Astrocyte of the cerebellum (primary cell): ENCODE results near the gene RAI1.
"Not testable (repeated sequence)": the region's sequence is repeated elsewhere in the genome, so short reads cannot be mapped to it uniquely, and the experiment has no call there.

Experiments used
- DNase-seq: peaks from one replicate; pipeline ENCODE4 v3.0.0-alpha.2; 2011; ENCODE audit warnings: low read depth
- H3K4me3 ChIP-seq: 2 replicates; pipeline ENCODE4 v1.5.1; 2011; ENCODE audit warnings: mild to moderate bottlenecking, low read depth, low read length, moderate library complexity
- in situ Hi-C: cut with HindIII; loops from 2 replicates; pipeline ENCODE4 v1.10.0; 2017; ENCODE audit warnings: low sequenced_read_pairs
- TF ChIP-seq, protein P1 (sequence below): IDR thresholded peaks from 2 replicates; pipeline ENCODE4 v1.5.1; 2012; ENCODE audit warnings: low read length, low read depth, moderate library complexity, mild to moderate bottlenecking; ENCODE audit errors: missing control alignments

Gene RAI1

DNA sequence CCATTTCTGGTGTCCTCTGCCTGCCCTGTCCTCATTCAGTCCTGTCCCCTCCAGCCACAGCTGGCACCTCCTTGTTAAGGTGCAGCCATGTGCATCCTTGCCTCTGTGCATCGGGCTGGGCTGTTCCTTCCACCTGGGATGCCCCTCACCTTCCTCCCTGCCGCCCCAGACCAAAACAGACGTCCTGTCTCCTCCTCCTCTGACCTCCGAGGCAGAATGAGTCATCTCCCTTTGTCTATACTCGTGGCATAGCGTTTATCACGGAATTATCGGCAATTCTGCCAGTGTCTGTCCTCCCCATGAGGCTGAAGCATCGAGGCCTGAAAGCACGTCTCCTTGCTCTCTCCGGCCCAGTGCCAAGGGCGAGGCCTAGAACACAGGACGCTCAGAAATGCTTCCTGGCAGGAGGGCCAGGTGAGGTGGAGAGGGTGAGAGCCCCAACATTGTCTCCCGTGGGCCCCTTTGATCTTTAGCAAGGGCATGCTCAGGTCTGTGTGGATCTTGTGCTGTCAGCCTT, 4.6 kb downstream of the RAI1 start:
- no peak for DNase-seq
- no peak overlapping the region for H3K4me3 ChIP-seq
- in situ Hi-C loops: no loop called here
- TF ChIP-seq, protein P1, sequence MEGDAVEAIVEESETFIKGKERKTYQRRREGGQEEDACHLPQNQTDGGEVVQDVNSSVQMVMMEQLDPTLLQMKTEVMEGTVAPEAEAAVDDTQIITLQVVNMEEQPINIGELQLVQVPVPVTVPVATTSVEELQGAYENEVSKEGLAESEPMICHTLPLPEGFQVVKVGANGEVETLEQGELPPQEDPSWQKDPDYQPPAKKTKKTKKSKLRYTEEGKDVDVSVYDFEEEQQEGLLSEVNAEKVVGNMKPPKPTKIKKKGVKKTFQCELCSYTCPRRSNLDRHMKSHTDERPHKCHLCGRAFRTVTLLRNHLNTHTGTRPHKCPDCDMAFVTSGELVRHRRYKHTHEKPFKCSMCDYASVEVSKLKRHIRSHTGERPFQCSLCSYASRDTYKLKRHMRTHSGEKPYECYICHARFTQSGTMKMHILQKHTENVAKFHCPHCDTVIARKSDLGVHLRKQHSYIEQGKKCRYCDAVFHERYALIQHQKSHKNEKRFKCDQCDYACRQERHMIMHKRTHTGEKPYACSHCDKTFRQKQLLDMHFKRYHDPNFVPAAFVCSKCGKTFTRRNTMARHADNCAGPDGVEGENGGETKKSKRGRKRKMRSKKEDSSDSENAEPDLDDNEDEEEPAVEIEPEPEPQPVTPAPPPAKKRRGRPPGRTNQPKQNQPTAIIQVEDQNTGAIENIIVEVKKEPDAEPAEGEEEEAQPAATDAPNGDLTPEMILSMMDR: no peak

DNA sequence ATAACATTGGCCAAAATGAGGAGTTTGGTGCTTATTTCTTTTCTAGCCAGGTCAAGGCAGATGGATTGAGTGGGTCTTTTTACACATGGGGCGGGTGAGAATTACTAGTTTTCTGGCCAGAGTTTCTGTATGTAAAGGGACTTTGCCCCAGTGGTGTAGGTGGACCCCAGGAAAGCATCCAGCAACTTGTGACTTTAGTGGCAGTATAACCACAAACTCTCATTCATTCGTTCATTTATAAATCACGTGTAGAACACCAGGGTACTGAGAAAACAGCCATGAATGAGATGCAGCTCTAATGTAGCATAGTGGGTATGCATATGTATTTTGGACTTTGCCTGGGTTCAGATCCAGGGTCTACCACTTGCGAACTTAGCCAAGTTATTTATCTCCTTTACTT, 8.1 kb downstream of the RAI1 start:
- in situ Hi-C loops: no loop called here
- H3K4me3 ChIP-seq: no peak overlapping the region
- TF ChIP-seq, protein P1: no peak
- no peak for DNase-seq

DNA sequence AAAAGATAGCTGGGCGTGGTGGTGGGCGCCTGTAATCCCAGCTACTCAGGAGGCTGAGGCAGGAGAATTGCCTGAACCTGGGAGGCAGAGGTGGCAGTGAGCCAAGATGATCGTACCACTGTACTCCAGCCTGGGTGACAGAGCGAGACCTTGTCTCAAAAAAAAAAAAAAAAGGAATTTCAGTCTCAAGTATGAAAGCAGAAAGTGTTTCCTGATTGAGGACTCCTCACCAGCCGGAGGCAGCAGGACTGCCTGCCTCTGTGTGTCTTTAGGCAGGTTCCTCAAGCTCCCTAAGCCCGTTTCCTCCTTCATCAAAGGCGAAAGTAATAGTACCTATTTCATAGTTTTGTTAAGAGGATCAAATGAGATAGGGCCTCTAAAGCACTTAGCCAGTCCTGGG, 9.0 kb downstream of the RAI1 start:
- in situ Hi-C loops: loop anchor here (5.0 kb wide), 1 partner anchor 77 kb away; no protein-coding TSS in a partner anchor
- DNase-seq, H3K4me3 ChIP-seq: not testable (repeated sequence)

GRCh38 chr17:17691468-17692263, 10.4 kb downstream of the RAI1 start:
- DNase-seq: no peak
- in situ Hi-C loops: loop anchor here (5.0 kb wide), 1 partner anchor 76 kb away; no protein-coding TSS in a partner anchor
- TF ChIP-seq, protein P1: no peak
- no peak overlapping the region for H3K4me3 ChIP-seq

GRCh38 chr17:17692353-17693252, 11.3 kb downstream of the RAI1 start:
- in situ Hi-C loops: loop anchor here (5.0 kb wide), 1 partner anchor 75 kb away; no protein-coding TSS in a partner anchor
- no peak for DNase-seq
- H3K4me3 ChIP-seq: no peak overlapping the region
- TF ChIP-seq, protein P1: no peak

- in situ Hi-C loops: loop anchor here (5.0 kb wide), 1 partner anchor 74 kb away; no protein-coding TSS in a partner anchor
- no peak for DNase-seq
- TF ChIP-seq, protein P1: peak; percentile 2
- H3K4me3 ChIP-seq: no peak overlapping the region
These were observed 12.3 kb downstream of the RAI1 start for GRCh38 chr17:17693253-17694168.
